Measurements from ENCODE around the gene KCNC3. TPM values are rescaled to one million over a fixed set of nuclear protein-coding genes. Genes with fewer than 3 reads are reported as not detected.

KCNC3 gene
- total RNA-seq, 2 experiments from 2014 or later, result 7.4 to 23.4 TPM

- BruUV-seq (replicated peaks), result no TSS peak
- Histone ChIP-seq H3K4me2 (ENCODE audit: low read length) (peak overlapping the region; percentile 10; the same call in 1 of the 2 replicates), H2AFZ (ENCODE audit: low read length) (no peak overlapping the region)
Observed at GRCh38 chr19:50358483-50359327, 29.5 kb upstream of the KCNC3 start.

GRCh38 chr19:50357178-50358100 is 28.3 kb upstream of the KCNC3 start:
- Histone ChIP-seq H3K4me2 (ENCODE audit: low read length) (peak overlapping the region; percentile 51), H3K79me2 (ENCODE audit: insufficient read depth, low read depth, low read length) (no peaks in the 10 kb centered on the region), H3K4me1 (ENCODE audit: insufficient read depth, low read length, poor library complexity, severe bottlenecking) (peaks cover 34% of the 10 kb centered on the region), H3K27ac (ENCODE audit: low read depth, low read length, poor library complexity, severe bottlenecking) (no peak overlapping the region), H3K36me3 (ENCODE audit: insufficient read depth, low read length) (peaks cover 10% of the 10 kb centered on the region), H3K9me3 (ENCODE audit: low read length) (no peaks in the 10 kb centered on the region), H2AFZ (ENCODE audit: low read length) (peak overlapping the region; percentile 43; the same call in 1 of the 2 replicates), H3K4me3 (ENCODE audit: low read depth, low read length, poor library complexity, severe bottlenecking) (peak overlapping the region; percentile 24), H4K20me1 (ENCODE audit: insufficient read depth, low read length) (no peaks in the 10 kb centered on the region), H3K9me2 (ENCODE audit: insufficient read depth, low read length) (no peaks in the 10 kb centered on the region)
- no peak for TF ChIP-seq EZH2phosphoT487 (IDR thresholded peaks at IDR 0.05; ENCODE audit: borderline replicate concordance, low read depth, low read length)
- TF ChIP-seq CTCF (conservative IDR thresholded peaks at IDR 0.05; ENCODE audit: low read length), result peak; percentile 94
- POLR2A ChIA-PET, result no interaction called here
- no TSS peak for BruUV-seq (replicated peaks)
- intact Hi-C loops (cut with micrococcal nuclease; ENCODE audit: unreplicated experiment), result loop anchor here (2.0 kb wide), 1 partner anchor 199 kb away; no protein-coding TSS in a partner anchor
- CTCF ChIA-PET (ENCODE audit: unreplicated experiment), result interaction anchor here (0.9 kb wide), 1 partner anchor 104 kb away, joined by 4 read pairs; no protein-coding TSS in a partner anchor
- peak; percentile 73 for DNase-seq (ENCODE audit: low spot score)

More at GRCh38 chr19:50358483-50359327, 29.5 kb upstream of the KCNC3 start:
- no peaks in the 10 kb centered on the region for H3K9me2 ChIP-seq (ENCODE audit: insufficient read depth, low read length)
- peaks cover 47% of the 10 kb centered on the region for H3K4me1 ChIP-seq (ENCODE audit: insufficient read depth, low read length, poor library complexity, severe bottlenecking)
- no peaks in the 10 kb centered on the region for H3K9me3 ChIP-seq (ENCODE audit: low read length)
- POLR2A ChIA-PET, result no interaction called here
- no peak overlapping the region for H3K4me3 ChIP-seq (ENCODE audit: low read depth, low read length, poor library complexity, severe bottlenecking)
- CTCF ChIA-PET (ENCODE audit: unreplicated experiment), result no interaction called here
- intact Hi-C loops (cut with micrococcal nuclease; ENCODE audit: unreplicated experiment), result no loop called here
- no peak overlapping the region for H3K27ac ChIP-seq (ENCODE audit: low read depth, low read length, poor library complexity, severe bottlenecking)
- peaks cover 10% of the 10 kb centered on the region for H3K36me3 ChIP-seq (ENCODE audit: insufficient read depth, low read length)
- TF ChIP-seq CTCF (conservative IDR thresholded peaks at IDR 0.05; ENCODE audit: low read length) (no peak), EZH2phosphoT487 (IDR thresholded peaks at IDR 0.05; ENCODE audit: borderline replicate concordance, low read depth, low read length) (no peak)
- H3K79me2 ChIP-seq (ENCODE audit: insufficient read depth, low read depth, low read length), result no peaks in the 10 kb centered on the region
- no peaks in the 10 kb centered on the region for H4K20me1 ChIP-seq (ENCODE audit: insufficient read depth, low read length)
- no peak for DNase-seq (ENCODE audit: low spot score)
